GM23338 (cell line): ENCODE measurements around the gene PNPO.

ENCODE experiments used
- CTCF ChIP-seq, 2 experiments: fragments of 200-600 bp in 1 of 2; sonication (generic) in 1 of 2; conservative IDR thresholded peaks; 2 replicates each; pipeline versions ENCODE4 v1.5.1 to v1.6.1; 2016 to 2017; ENCODE audit warnings: antibody characterized with exemption in 2 of 2, low read depth in 2 of 2, mild to moderate bottlenecking in 2 of 2, moderate library complexity in 1 of 2
- EZH2 ChIP-seq: fragments of 200-600 bp; sonication (generic); IDR thresholded peaks from one replicate; pipeline ENCODE4 v1.8.0; 2017; ENCODE audit warnings: antibody characterized with exemption, mild to moderate bottlenecking, low read depth; ENCODE audit not compliant: unreplicated experiment

- TF ChIP-seq EZH2 (no peak), CTCF (conservative IDR thresholded peaks at IDR 0.05; ENCODE audit: low read depth in 2 of 2) (no peak; a peak in 1 of 4 replicates)
Measured at GRCh38 chr17:47953909-47954308, 12.5 kb downstream of the PNPO start.
